ENCODE results near the gene TEDDM1. TPM values are rescaled to one million over a fixed set of nuclear protein-coding genes. Genes with fewer than 3 reads are reported as not detected.

The TEDDM1 gene
- total RNA-seq, 3 donors from 2014 or later: not detected

- no peak for DNase-seq
- H3K9me3 ChIP-seq: no peaks in the 10 kb centered on the region
- peaks cover 15% of the 10 kb centered on the region for H3K36me3 ChIP-seq (ENCODE audit: low read depth)
- no peak for TF ChIP-seq CTCF (IDR thresholded peaks at IDR 0.05)
- H3K4me1 ChIP-seq (ENCODE audit: low read depth): peaks cover 18% of the 10 kb centered on the region
- no peak overlapping the region for H3K4me3 ChIP-seq
- ATAC-seq: no peak
- intact Hi-C loops (cut with DNase I, micrococcal nuclease): no loop called here
Measured at GRCh38 chr1:182388392-182389134, 11.9 kb downstream of the TEDDM1 start.

GRCh38 chr1:182387566-182387965 is 12.9 kb downstream of the TEDDM1 start:
- Histone ChIP-seq H3K36me3 (ENCODE audit: low read depth) (peaks cover 15% of the 10 kb centered on the region), H3K9me3 (no peaks in the 10 kb centered on the region), H3K4me3 (no peak overlapping the region), H3K4me1 (ENCODE audit: low read depth) (peaks cover 13% of the 10 kb centered on the region)
- ATAC-seq (no peak), DNase-seq (no peak)
- no peak for TF ChIP-seq CTCF (IDR thresholded peaks at IDR 0.05)
- intact Hi-C loops (cut with DNase I, micrococcal nuclease): no loop called here

GRCh38 chr1:182386980-182387379 is 13.5 kb downstream of the TEDDM1 start:
- DNase-seq (no peak), ATAC-seq (no peak)
- H3K4me1 ChIP-seq (ENCODE audit: low read depth): peaks cover 10% of the 10 kb centered on the region
- peaks cover 15% of the 10 kb centered on the region for H3K36me3 ChIP-seq (ENCODE audit: low read depth)
- intact Hi-C loops (cut with DNase I, micrococcal nuclease): no loop called here
- no peaks in the 10 kb centered on the region for H3K9me3 ChIP-seq
- H3K4me3 ChIP-seq: no peak overlapping the region
- TF ChIP-seq CTCF (IDR thresholded peaks at IDR 0.05): no peak

- intact Hi-C loops (cut with DNase I, micrococcal nuclease): no loop called here
- Histone ChIP-seq H3K36me3 (ENCODE audit: low read depth) (peaks cover 15% of the 10 kb centered on the region), H3K4me3 (no peak overlapping the region), H3K9me3 (no peaks in the 10 kb centered on the region), H3K4me1 (ENCODE audit: low read depth) (peaks cover 10% of the 10 kb centered on the region)
- no peak for TF ChIP-seq CTCF (IDR thresholded peaks at IDR 0.05)
- DNase-seq: no peak
- ATAC-seq: no peak
Measured at GRCh38 chr1:182385885-182386853, 14.3 kb downstream of the TEDDM1 start.

GRCh38 chr1:182384387-182384960 is 16.0 kb downstream of the TEDDM1 start:
- Histone ChIP-seq H3K9me3 (no peaks in the 10 kb centered on the region), H3K4me1 (ENCODE audit: low read depth) (peaks cover 10% of the 10 kb centered on the region), H3K4me3 (no peak overlapping the region), H3K36me3 (ENCODE audit: low read depth) (peaks cover 15% of the 10 kb centered on the region)
- TF ChIP-seq CTCF (IDR thresholded peaks at IDR 0.05): no peak
- DNase-seq: no peak
- intact Hi-C loops (cut with DNase I, micrococcal nuclease): no loop called here
- no peak for ATAC-seq
